Mononuclear cell (primary cell): ENCODE measurements around the gene PHF12. TPM values are rescaled to one million over a fixed set of nuclear protein-coding genes. Genes with fewer than 3 reads are reported as not detected.

Source experiments
- H3K27me3 ChIP-seq: 2 replicates; pipeline ENCODE4 v1.6.0; 2011; ENCODE audit warnings: low read length, control low read depth; ENCODE audit not compliant: insufficient read depth
- H3K4me1 ChIP-seq: 2 replicates; pipeline ENCODE4 v1.5.1; 2011; ENCODE audit warnings: mild to moderate bottlenecking, low read length, control low read depth; ENCODE audit not compliant: insufficient read depth
- H3K4me3 ChIP-seq: 2 replicates; pipeline ENCODE4 v1.5.1; 2011; ENCODE audit warnings: mild to moderate bottlenecking, low read length, moderate library complexity
- H3K9me3 ChIP-seq: 2 replicates; pipeline ENCODE4 v1.5.1; 2011; ENCODE audit warnings: low read depth, mild to moderate bottlenecking, control low read depth, low read length
- total RNA-seq: library from RNA; depleted of rRNA; stranded (reverse); fragments of >200 nt; gene quantifications from one replicate; pipeline ENCODE4 v1.2.3, GENCODE V29; 2012

Gene PHF12
- total RNA-seq, 1 donor: 102 TPM

DNA sequence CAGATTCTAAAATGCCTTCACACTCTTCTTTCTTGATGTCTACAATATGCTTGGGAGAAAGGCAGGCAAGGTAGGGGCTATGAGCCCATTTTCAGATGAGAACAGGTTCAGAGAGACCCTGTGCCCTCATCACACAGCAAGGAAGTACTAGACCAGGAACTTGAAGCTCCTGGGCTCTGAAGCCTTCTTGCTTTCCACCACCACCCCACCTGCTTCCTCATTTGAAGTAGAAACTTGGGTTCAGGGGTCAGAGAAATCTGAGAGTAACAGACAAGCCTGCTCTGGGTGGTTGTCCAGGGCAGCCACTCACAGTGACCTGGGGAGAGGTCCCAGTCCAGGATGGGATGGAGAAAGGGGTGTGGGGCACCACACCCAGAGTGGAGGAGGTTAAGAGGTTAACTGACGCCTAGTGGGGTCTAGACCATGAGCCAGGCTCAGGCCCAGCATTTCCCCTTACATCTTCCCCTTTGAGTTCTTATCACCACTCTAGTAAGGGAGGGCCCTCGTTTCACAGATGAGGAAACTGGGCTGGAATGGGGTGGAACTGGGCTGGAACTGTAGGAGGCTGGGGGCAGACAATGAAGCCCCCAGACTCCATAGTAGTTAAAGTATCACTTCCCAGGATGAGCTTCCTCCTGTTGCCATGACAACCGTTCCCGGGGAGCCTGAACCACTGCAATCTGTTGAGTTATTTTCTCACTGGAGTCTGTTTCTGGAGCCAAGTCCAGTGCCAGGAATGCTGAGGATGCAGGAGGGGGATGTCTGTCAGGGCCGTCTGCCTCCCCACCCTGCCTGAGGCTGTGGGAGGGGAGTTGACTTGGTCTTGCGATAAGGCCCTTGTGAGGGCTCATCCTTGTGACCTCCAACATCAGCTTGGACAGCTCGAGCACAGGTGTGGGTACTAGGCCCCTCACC lies 16.2 kb upstream of the PHF12 start:
- Histone ChIP-seq H3K27me3 (no peaks in the 10 kb centered on the region), H3K4me3 (no peak overlapping the region), H3K9me3 (no peaks in the 10 kb centered on the region), H3K4me1 (peaks cover 20% of the 10 kb centered on the region)

GRCh38 chr17:28963841-28964240 lies 12.5 kb upstream of the PHF12 start:
- peaks cover 20% of the 10 kb centered on the region for H3K4me1 ChIP-seq
- no peak overlapping the region for H3K4me3 ChIP-seq
- no peaks in the 10 kb centered on the region for H3K9me3 ChIP-seq
- H3K27me3 ChIP-seq: no peaks in the 10 kb centered on the region

GRCh38 chr17:28963055-28963611 lies 11.8 kb upstream of the PHF12 start:
- no peaks in the 10 kb centered on the region for H3K9me3 ChIP-seq
- H3K4me1 ChIP-seq: peaks cover 19% of the 10 kb centered on the region
- H3K27me3 ChIP-seq: no peaks in the 10 kb centered on the region
- H3K4me3 ChIP-seq: no peak overlapping the region

DNA sequence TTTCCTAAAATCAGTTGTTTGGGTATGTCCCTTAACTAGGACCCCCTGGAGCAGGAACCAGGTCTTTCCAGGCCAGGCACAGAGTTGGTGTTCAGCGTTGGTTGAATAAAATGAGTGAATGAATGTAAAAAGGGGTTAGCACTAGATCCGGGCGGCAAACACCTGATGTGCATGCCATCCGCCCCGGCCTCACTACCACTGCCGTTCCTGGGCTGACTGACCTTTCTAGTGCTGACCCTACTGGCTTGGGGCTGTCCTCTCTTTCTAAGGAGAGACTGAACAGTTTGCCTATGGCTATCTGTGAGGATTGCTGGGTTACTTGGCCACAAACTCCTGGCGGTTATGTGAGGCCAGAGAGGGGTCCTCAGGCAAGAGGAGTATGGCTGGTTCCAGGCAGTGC lies 10.1 kb upstream of the PHF12 start:
- no peak overlapping the region for H3K4me3 ChIP-seq
- no peaks in the 10 kb centered on the region for H3K9me3 ChIP-seq
- no peaks in the 10 kb centered on the region for H3K27me3 ChIP-seq
- peaks cover 2% of the 10 kb centered on the region for H3K4me1 ChIP-seq

DNA sequence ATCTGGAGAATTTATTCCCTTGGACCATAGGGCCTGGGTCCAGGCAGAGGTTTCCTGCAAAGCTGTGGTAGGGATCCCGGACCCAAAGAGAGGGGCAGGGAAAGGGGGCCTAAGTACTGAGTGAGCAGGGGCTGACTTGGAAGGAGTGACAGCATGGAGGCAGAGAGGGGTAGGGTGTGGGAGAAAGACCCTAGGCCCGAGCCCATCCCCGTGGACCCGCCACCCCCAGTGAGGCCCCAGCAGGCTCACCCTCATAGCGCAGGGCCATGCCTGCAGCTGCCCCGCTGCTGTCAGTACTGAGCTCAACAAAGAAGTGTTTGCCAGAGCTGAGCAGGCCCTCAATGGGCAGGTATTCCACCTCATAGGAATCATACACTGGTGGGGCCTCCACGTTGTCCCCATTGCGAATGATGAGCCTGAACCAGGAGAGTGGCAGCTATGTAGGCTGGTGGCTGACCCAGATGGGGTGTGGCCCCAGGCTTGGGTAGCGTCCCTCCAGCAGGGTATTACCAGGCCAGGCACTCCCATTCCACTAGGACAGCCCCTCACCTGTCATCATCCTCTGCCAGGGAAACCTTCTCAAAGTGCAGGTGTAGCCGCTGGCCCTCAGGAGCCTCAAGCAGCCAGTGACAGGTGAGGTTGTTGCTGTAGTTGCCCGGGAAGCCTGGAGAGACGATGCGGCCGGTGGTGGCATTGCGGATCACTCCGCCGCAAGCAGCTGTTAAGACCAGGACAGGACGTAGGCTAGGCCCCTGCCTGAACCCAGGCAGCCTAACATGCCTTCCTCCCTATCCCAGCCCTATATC lies 9.1 kb upstream of the PHF12 start:
- no peak overlapping the region for H3K4me3 ChIP-seq

DNA sequence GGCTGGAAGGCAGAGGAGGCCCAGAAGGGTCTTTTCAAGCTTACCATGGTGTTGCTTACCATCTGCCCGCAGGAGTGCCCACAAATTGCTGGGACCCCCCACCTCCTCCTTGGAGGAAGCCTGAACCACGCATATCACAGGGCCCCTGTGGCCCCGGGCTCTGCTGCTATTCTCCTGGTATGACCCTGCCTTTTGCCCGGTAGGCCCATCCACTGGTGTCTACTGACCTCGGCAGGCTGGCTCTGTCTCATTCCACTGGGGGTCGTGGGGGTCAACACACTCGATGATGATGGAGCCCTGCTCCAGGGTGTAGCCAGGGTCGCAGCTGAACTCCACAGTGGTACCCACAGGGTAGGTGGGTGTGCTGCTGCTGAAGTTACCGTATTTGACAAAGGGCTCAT lies 8.2 kb upstream of the PHF12 start:
- Histone ChIP-seq H3K9me3 (no peaks in the 10 kb centered on the region), H3K4me3 (no peak overlapping the region), H3K27me3 (no peaks in the 10 kb centered on the region), H3K4me1 (no peaks in the 10 kb centered on the region)

More for the DNA sequence above, 9.1 kb upstream of the PHF12 start:
- Histone ChIP-seq H3K4me1 (no peaks in the 10 kb centered on the region), H3K27me3 (no peaks in the 10 kb centered on the region), H3K9me3 (no peaks in the 10 kb centered on the region)

DNA sequence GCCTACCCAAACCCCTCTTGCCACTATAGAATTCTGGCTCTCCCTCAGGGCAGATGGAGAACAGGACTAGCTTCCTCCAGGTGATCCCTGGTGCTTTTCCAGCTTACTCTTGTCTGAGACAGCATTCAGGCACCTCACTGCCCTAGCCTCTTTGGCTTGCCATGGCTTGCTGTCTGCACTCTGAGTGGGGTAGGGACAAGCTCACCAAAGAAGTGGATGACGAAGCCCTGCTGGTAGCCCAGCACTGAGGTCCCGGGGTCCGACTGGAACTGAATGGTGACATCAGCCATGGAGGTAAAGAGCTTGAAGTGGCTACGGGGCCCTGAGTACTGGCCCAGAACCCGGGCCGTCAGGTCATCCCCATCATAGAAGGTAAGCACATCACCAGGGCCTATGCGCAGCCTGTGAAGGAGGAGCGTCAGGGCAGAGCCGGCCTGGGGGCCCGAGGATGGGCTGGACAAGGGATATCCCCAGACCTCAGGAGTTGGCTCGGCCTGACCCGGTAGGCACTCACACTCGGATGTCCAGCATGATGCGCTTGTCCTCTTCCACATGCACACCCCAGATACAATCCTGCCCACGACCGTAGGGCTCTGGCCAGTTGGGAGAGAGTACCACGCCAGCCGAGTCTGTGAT lies 7.6 kb upstream of the PHF12 start:
- Histone ChIP-seq H3K4me1 (no peaks in the 10 kb centered on the region), H3K9me3 (no peaks in the 10 kb centered on the region), H3K4me3 (no peak overlapping the region), H3K27me3 (no peaks in the 10 kb centered on the region)

DNA sequence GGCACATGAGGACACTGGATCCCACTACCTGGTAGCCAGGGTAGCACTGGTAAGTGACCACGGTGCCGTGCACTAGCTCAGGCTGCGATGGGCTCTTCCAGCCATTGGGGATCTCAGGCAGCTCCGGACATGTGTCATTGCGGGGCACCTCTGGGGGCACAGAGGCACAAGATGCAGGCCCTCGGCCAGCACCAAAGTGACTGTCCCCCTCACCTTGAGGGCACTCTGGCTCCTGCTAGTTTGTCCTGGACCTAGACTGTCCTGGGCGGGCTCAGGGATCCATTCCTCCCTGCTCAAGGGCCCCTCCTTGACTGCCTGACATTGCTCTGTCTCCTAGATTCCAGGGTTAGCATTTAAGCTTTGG lies 6.7 kb upstream of the PHF12 start:
- Histone ChIP-seq H3K4me3 (no peak overlapping the region), H3K27me3 (no peaks in the 10 kb centered on the region), H3K4me1 (peaks cover 6% of the 10 kb centered on the region), H3K9me3 (no peaks in the 10 kb centered on the region)

DNA sequence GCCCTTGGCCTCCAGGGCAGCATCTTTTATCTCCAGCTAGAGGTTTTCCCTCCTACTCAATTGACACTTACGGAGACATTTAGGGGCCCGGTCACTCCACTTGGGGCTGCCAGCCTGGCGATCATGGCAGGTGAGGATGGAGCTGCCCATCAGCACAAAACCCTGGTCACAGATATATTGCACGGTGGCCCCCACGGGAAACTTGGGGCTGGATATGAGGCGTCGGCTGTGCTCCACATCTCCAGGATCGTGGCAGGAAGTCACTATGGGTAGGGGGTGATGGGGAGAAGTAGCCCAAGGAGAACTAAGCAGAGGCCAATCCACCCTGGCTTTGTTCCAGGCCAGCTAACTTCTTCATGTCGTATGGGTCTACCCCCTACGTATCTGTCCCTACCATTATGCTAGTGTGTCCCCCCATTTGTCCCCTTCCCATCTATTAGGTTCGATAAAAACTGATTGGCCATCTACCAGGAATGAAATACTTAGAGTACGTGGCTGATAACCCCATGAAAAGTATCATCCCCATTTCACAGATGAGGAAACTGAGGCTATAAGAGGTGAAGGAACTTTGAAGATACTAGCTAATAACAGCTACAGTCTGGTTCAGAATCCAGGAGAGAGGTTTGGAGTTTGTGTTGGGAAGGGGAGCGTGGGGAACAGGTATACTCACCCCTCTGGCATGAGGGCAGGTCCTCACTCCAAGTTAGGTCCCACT lies 6.1 kb upstream of the PHF12 start:
- Histone ChIP-seq H3K4me1 (peaks cover 11% of the 10 kb centered on the region), H3K27me3 (no peaks in the 10 kb centered on the region), H3K9me3 (no peaks in the 10 kb centered on the region), H3K4me3 (no peak overlapping the region)

GRCh38 chr17:28956861-28957260 lies 5.5 kb upstream of the PHF12 start:
- no peaks in the 10 kb centered on the region for H3K27me3 ChIP-seq
- H3K4me1 ChIP-seq: peaks cover 11% of the 10 kb centered on the region
- no peak overlapping the region for H3K4me3 ChIP-seq
- no peaks in the 10 kb centered on the region for H3K9me3 ChIP-seq

GRCh38 chr17:28956112-28956511 lies 4.8 kb upstream of the PHF12 start:
- Histone ChIP-seq H3K27me3 (no peaks in the 10 kb centered on the region), H3K4me1 (peaks cover 11% of the 10 kb centered on the region), H3K4me3 (no peak overlapping the region), H3K9me3 (no peaks in the 10 kb centered on the region)

DNA sequence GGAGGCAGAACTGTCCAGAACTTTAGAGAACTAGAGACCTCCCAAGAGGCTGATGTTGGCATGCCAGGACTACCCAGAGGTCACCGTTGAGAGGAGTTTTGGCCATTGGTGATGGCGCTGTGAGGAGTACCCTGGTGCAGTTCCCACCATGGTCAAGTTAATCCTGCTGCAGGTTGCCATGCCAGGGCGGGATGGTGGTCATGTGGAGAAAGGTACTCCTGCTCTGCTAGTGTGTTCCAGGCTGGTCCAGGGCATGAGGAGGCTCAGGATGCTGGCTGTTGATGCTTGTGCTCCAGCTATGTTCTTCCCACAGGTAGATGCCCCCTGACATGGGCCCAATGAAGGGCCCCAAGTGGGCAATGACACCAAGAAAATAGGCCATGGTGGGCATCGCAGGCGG lies 4.1 kb upstream of the PHF12 start:
- Histone ChIP-seq H3K4me3 (no peak overlapping the region), H3K4me1 (peaks cover 11% of the 10 kb centered on the region), H3K27me3 (no peaks in the 10 kb centered on the region), H3K9me3 (no peaks in the 10 kb centered on the region)

DNA sequence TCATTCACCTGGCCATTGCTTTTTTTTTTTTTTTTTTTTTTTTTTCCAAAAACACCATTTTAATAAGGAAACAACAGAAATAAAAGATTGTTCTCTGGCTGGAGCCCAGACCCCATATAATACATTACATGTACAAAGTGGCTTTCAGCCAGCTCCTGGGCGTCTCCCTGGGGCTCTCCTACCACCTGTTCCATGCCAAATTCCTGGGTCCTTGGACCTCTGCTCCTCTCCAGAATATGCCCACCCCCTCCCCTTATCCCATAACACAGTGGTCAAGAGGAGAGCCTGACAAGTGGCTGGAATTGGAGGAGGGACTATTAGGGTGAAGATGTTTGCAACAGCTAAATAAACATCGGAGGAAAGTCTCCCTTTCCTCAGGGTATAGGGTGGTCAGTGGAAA lies 3.6 kb upstream of the PHF12 start:
- Histone ChIP-seq H3K9me3 (no peaks in the 10 kb centered on the region), H3K4me3 (no peak overlapping the region), H3K4me1 (peaks cover 11% of the 10 kb centered on the region), H3K27me3 (no peaks in the 10 kb centered on the region)

GRCh38 chr17:28953444-28954118 lies 2.3 kb upstream of the PHF12 start:
- H3K4me1 ChIP-seq: peaks cover 15% of the 10 kb centered on the region

More at GRCh38 chr17:28953444-28954118, 2.3 kb upstream of the PHF12 start:
- Histone ChIP-seq H3K4me3 (no peak overlapping the region), H3K27me3 (no peaks in the 10 kb centered on the region), H3K9me3 (no peaks in the 10 kb centered on the region)
